ENCODE measurements around the gene ST6GALNAC6.
"Not testable (repeated sequence)": the region's sequence is repeated elsewhere in the genome, so short reads cannot be mapped to it uniquely, and the experiment has no call there.

ST6GALNAC6 gene

GRCh38 chr9:127854960-127855359 is 44.4 kb downstream of the ST6GALNAC6 start:
- no peak for DNase-seq (ENCODE audit: low spot score)

DNA sequence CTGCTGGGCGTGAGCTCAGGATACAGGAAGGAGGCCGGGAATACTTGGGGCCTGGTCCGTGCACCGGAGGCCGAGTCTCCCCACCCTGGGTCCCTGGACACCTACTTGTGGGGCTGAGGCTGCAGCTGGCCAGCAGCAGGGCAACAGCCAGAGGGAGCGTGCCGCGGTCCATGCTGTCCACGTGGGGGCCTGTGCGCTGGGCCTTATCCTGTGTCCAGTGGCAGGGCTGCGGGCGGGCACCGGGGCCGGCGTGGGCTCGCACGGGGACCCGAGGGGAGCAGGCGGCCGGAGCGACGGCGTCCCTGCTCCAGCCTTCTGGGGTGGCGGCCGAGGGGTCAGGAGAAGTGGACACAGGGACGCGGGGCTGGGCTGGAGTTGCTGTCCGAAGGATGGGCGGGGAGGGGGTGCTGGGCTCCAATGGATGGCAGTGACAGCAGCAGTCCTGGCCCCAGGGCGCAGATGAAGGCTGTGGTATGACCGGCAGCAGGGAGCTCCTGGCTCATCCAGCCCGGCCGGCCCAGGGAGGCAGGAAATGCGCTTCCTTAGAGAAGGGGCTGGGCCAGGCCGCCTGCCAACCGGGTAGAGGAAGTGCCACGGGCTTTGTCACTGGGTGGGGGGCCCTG is 45.1 kb downstream of the ST6GALNAC6 start, which contains the start of gene ENG:
Gene ENG, minus strand, starts transcription at position 475 of the 623 bp plus-strand sequence. Its CDS starts 303 bp downstream, at position 172.
- DNase-seq (ENCODE audit: low spot score) = no peak

- no peak for DNase-seq (ENCODE audit: low spot score)
These were observed 45.9 kb downstream of the ST6GALNAC6 start for GRCh38 chr9:127853312-127854183.

DNA sequence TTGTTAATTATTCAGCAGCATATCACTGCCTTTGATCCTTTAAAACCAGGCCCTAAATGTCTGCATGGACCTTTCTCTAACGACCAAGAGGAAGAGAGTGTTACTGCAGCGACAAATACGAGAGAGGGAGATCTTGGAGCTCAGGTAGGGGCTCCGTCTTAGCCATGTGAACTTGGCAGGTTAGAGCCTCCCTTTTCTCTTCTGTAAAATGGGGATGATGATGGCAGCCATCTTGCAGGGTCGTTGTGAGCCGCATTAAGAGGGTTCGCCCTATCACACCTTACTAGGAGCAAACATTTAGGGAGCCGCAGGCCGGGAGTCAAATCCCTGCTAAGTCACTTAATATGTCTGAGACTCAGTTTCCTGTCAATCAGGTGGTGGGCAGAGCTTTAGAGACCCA is 46.6 kb downstream of the ST6GALNAC6 start:
- DNase-seq (ENCODE audit: low spot score) = no peak

- no peak for DNase-seq (ENCODE audit: low spot score)
These were observed 49.0 kb downstream of the ST6GALNAC6 start for GRCh38 chr9:127850286-127850830.

GRCh38 chr9:127848756-127849504 is 50.5 kb downstream of the ST6GALNAC6 start:
- DNase-seq (ENCODE audit: low spot score) = no peak

- no peak for DNase-seq (ENCODE audit: low spot score)
These were observed 51.3 kb downstream of the ST6GALNAC6 start for GRCh38 chr9:127847833-127848755.

DNA sequence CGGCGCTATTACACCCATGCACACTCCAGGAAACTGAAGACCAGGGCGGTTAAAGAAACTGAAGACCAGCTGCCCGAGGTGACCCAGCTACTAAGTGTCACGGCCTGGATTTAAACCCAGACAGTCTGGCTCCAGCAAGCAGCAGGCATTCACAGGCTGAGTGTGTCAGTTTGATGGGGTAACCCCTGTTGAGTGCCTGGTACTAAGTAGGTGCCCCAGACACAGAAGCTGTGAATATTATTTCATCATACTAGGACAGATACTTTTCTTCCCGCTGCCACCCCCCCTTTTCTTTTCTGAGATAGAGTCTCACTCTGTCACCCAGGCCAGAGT is 52.3 kb downstream of the ST6GALNAC6 start:
- no peak for DNase-seq (ENCODE audit: low spot score)

- no peak for DNase-seq (ENCODE audit: low spot score)
These were observed 52.8 kb downstream of the ST6GALNAC6 start for GRCh38 chr9:127846443-127847177.

DNA sequence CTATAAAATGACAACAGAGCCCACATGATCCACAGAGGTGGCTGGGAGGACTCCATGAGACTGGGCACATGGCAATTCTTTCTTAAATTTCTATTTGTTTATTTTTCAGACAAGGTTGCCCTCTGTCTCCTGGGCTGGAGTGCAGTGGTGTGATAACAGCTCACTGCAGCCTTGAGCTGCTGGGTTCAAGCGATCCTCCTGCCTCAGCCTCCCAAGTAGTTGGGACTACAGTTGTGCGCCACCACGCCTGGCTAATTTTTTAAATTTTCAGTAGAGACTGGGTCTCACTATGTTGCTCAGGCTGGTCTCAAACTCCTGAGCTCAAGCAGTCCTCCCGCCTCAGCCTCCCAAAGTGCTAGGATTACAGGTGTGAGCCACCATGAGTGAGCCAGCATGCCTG is 53.8 kb downstream of the ST6GALNAC6 start:
- not testable (repeated sequence) for DNase-seq (ENCODE audit: low spot score)

DNA sequence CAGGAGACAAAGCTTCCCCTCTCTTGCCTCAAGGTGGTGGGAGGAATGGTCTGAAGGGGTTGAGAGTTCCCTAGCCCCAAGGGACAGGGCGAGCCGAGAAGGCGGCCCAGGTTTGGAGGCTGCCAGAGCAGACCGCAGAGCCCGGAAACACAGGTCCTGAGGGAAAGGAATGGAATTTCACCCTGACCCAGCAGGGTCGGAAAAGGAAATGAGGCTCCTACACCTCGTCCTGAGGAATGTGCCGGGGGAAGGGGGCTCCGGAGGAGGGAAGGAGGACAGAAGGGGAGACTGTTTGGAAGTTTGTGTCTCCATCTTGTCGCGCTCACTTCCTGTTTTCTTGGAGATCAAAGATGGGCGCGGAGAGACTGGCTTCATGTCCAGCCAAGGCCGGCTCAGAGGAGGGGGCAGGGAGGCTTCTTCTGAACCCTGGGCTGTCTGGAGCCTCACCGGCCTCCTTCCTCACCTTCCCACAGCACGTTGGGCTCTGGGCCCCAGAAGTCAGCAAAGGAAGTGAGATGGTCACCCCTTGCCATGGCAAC is 54.5 kb downstream of the ST6GALNAC6 start:
- DNase-seq (ENCODE audit: low spot score) = no peak

- no peak for DNase-seq (ENCODE audit: low spot score)
These were observed 58.1 kb downstream of the ST6GALNAC6 start for GRCh38 chr9:127841087-127841835.

DNA sequence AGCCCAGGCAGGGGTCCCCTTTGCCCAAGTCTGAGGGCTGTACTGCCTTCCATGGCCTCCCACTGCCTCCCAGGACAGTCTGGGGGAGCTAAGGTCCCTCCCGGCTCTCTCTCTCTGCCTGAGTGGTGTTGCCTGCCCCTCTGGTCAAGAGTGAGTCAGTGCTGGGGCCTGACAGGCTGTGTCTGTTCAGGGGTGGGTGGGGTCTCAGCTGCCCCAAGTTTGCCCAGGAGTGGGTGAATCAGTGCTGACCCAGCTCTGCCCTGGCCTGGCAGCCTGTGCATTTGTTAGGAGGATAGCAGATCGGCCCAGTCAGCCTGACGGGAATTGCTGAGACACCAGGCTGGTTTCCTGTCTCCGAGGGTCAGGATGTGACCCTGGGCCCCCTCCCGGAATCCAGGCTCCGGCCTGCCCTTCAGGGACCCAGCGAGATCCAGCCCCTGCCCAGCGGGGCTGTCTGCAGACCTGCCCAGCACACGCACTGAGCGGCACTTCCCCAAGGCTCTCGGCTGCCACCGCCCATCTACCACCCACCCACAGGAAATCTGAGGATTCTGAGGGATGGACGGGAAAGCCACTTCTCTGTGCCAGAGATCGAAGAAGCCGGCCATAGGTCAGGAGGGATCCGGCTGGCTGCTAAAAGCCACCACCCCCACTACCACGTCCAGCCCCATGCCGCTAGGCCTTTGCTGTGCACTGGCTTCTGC is 60.9 kb downstream of the ST6GALNAC6 start:
- peak; percentile 25 for DNase-seq (ENCODE audit: low spot score)

- no peak for DNase-seq (ENCODE audit: low spot score)
These were observed 62.1 kb downstream of the ST6GALNAC6 start for GRCh38 chr9:127837346-127837745.

DNA sequence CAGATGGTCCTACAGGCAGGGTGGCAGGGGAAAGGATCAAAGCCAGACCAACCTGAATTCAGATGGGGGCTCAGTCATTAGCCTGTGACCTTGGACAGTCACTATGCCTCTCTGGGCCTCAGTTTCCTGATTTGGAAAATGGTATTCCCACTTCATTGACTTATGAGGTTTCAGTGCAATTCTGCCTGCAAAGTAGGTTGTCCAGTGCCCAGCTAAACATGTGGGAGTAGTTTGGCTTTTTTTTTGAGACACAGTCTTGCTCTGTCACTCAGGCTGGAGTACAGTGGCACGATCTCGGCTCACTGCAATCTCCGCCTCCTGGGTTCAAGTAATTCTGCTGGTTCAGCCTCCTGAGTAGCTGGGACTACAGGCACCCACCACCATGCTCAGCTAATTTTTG is 62.8 kb downstream of the ST6GALNAC6 start:
- DNase-seq (ENCODE audit: low spot score) = not testable (repeated sequence)

DNA sequence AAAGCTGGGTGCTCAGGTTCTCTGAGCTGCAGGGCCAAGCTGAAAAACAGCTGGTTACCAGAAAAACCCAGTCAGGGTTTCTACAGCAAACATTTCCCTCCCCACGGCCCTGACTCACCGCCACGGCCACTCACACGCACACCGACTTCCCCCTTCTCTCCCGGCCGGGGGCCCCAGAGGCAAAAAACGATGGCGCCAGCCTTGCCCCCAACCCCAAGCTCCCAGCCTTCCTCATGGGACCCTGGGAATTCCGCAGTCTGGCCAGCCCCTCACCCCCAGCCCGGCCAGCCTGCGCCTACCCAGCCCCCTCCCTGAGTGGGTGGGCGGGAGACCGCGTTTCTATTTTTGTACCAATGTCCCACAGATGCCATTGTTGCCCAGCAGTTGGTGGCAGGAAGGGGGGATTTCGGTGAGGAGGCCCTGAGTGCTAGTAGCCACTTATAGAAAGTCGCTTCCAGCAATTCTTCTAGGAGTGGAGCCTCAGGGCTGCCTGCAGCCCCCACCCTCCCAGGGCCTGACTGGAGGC is 63.3 kb downstream of the ST6GALNAC6 start:
- DNase-seq (ENCODE audit: low spot score) = no peak

All from SW480 (cell line).